A549 (cell line): ENCODE measurements around the gene NCOR2. TPM values are rescaled to one million over a fixed set of nuclear protein-coding genes. Genes with fewer than 3 reads are reported as not detected.

ENCODE experiments used
- ATAC-seq, 2 experiments: fragments of 200-7000 bp in 1 of 2; fragments of >200 bp in 1 of 2; cut with Nextera tagmentation in 1 of 2; cut with Tn5 transposase in 1 of 2; 3 replicates each; pipeline versions ENCODE4 v1.8.0 to v1.9.1; 2018 to 2020; ENCODE audit warnings: mild to moderate bottlenecking in 1 of 2, moderate library complexity in 1 of 2
- CTCF ChIA-PET: fragments of 300-600 bp; sonication (Branson Sonifier 250); formaldehyde crosslinking; extraction: SDS; loops from one replicate; lab custom pipeline; 2021; ENCODE audit warnings: antibody characterized with exemption, inconsistent platforms; lab: Yijun Ruan, JAX
- POLR2A ChIA-PET: fragments of 350-600 bp; formaldehyde crosslinking; extraction: SDS; loops from one replicate; lab custom pipeline; 2021; ENCODE audit warnings: antibody characterized with exemption, inconsistent platforms; lab: Yijun Ruan, JAX
- DNase-seq, 2 experiments: peaks; one replicate each; pipeline versions ENCODE4 v3.0.0 to v3.0.0-alpha.2; 2011 to 2016; ENCODE audit warnings: low read depth in 1 of 2, low spot score in 1 of 2
- FAIRE-seq: peaks from 2 replicates; lab custom pipeline; 2011; peaks lifted over from hg19 to GRCh38; lab: Jason Lieb, UNC
- H3K27ac ChIP-seq, 2 experiments: fragments of >200 bp; sonication (Bioruptor Twin); formaldehyde crosslinking; 3 replicates each; pipeline ENCODE4 v1.5.1; 2016 to 2017
- H3K4me1 ChIP-seq: fragments of >200 bp; sonication (Bioruptor Twin); formaldehyde crosslinking; 3 replicates; pipeline ENCODE4 v1.6.1; 2016
- H3K4me2 ChIP-seq: fragments of >200 bp; sonication (Bioruptor Twin); formaldehyde crosslinking; 3 replicates; pipeline ENCODE4 v1.6.1; 2016
- H3K4me3 ChIP-seq: fragments of >200 bp; sonication (Bioruptor Twin); formaldehyde crosslinking; 3 replicates; pipeline ENCODE4 v1.5.1; 2016
- H3K9me3 ChIP-seq: fragments of >200 bp; sonication (Bioruptor Twin); formaldehyde crosslinking; 3 replicates; pipeline ENCODE4 v1.6.1; 2016
- CHD2 ChIP-seq: fragments of 150-350 bp; IDR thresholded peaks from 2 replicates; pipeline ENCODE4 v1.6.1; 2014; ENCODE audit warnings: low read length; ENCODE audit not compliant: partially characterized antibody
- CHD4 ChIP-seq: fragments of 200-600 bp; sonication (generic); IDR thresholded peaks from 2 replicates; pipeline ENCODE4 v1.6.1; 2016; ENCODE audit warnings: antibody characterized with exemption, mild to moderate bottlenecking, borderline replicate concordance
- CTCF ChIP-seq: fragments of >200 bp; sonication (Bioruptor Twin); formaldehyde crosslinking; IDR thresholded peaks from 3 replicates; pipeline ENCODE4 v1.5.1; 2016
- E2F6 ChIP-seq: IDR thresholded peaks from 2 replicates; pipeline ENCODE4 v1.6.1; 2012; ENCODE audit warnings: low read depth, borderline replicate concordance
- EHMT2 ChIP-seq: fragments of 200-600 bp; sonication (generic); IDR thresholded peaks from 2 replicates; pipeline ENCODE4 v1.6.1; 2016; ENCODE audit warnings: antibody characterized with exemption, low read depth, mild to moderate bottlenecking, moderate library complexity
- FOSB ChIP-seq: fragments of 250-450 bp; sonication (Bioruptor Pico); IDR thresholded peaks from 2 replicates; pipeline ENCODE4 v1.5.0; 2020; ENCODE audit warnings: mild to moderate bottlenecking, moderate library complexity
- FOSL2 ChIP-seq, 2 experiments: fragments of 450-650 bp in 1 of 2; fragments of >200 bp in 1 of 2; sonication (Bioruptor Twin) in 1 of 2; formaldehyde crosslinking; IDR thresholded peaks; 2 replicates each; pipeline versions ENCODE4 v1.5.0 to v1.6.1; 2016 to 2020; ENCODE audit warnings: mild to moderate bottlenecking in 1 of 2, moderate library complexity in 1 of 2
- HDAC2 ChIP-seq: fragments of 200-600 bp; sonication (generic); IDR thresholded peaks from 2 replicates; pipeline ENCODE4 v1.6.1; 2016
- HEYL ChIP-seq: fragments of 250-450 bp; sonication (Bioruptor Pico); IDR thresholded peaks from 2 replicates; pipeline ENCODE4 v1.8.0; 2021; ENCODE audit warnings: mild to moderate bottlenecking, moderate library complexity
- HOXA7 ChIP-seq: fragments of 250-450 bp; sonication (Bioruptor Pico); IDR thresholded peaks from 2 replicates; pipeline ENCODE4 v1.5.0; 2020; ENCODE audit warnings: mild to moderate bottlenecking, moderate library complexity
- JUN ChIP-seq, 2 experiments: fragments of >200 bp; sonication (Bioruptor Twin); formaldehyde crosslinking; IDR thresholded peaks; 2 replicates in 1 of 2; 3 replicates in 1 of 2; pipeline ENCODE4 v1.6.1; 2016 to 2017
- KDM1A ChIP-seq: fragments of 200-600 bp; sonication (generic); IDR thresholded peaks from 2 replicates; pipeline ENCODE4 v1.6.1; 2016; ENCODE audit warnings: low read depth, mild to moderate bottlenecking
- MAX ChIP-seq: IDR thresholded peaks from 2 replicates; pipeline ENCODE4 v1.6.1; 2012
- MAZ ChIP-seq: fragments of 150-350 bp; IDR thresholded peaks from 2 replicates; pipeline ENCODE4 v1.6.1; 2014; ENCODE audit warnings: antibody characterized with exemption, low read depth, low read length, borderline replicate concordance
- RAD21 ChIP-seq, 2 experiments: fragments of >200 bp in 1 of 2; sonication (Bioruptor Twin) in 1 of 2; formaldehyde crosslinking in 1 of 2; IDR thresholded peaks in 1 of 2; conservative IDR thresholded peaks in 1 of 2; 2 replicates in 1 of 2; 3 replicates in 1 of 2; pipeline ENCODE4 v1.6.1; 2012 to 2018; ENCODE audit warnings: inconsistent platforms in 1 of 2
- RFX5 ChIP-seq: fragments of 450-650 bp; IDR thresholded peaks from 2 replicates; pipeline ENCODE4 v1.7.1; 2014; ENCODE audit warnings: antibody characterized with exemption, mild to moderate bottlenecking, moderate library complexity
- RNF2 ChIP-seq: fragments of 200-600 bp; sonication (generic); IDR thresholded peaks from 2 replicates; pipeline ENCODE4 v1.6.1; 2016; ENCODE audit warnings: low read depth, mild to moderate bottlenecking, antibody characterized with exemption, moderate library complexity, borderline replicate concordance
- SMC3 ChIP-seq: fragments of >200 bp; sonication (Bioruptor Twin); formaldehyde crosslinking; IDR thresholded peaks from 3 replicates; pipeline ENCODE4 v1.6.1; 2018; ENCODE audit warnings: inconsistent platforms
- USF2 ChIP-seq: fragments of 450-650 bp; IDR thresholded peaks from 2 replicates; pipeline ENCODE4 v1.6.1; 2014; ENCODE audit warnings: antibody characterized with exemption
- ZSCAN20 ChIP-seq: fragments of 250-450 bp; sonication (Bioruptor Pico); IDR thresholded peaks from 2 replicates; pipeline ENCODE4 v1.8.0; 2022; ENCODE audit warnings: mild to moderate bottlenecking, moderate library complexity
- WGBS: methylation state at CpG from one replicate; pipeline ENCODE4 v1.1.6; 2017; ENCODE audit errors: missing lambda C conversion rate; 5-methylcytosine and 5-hydroxymethylcytosine counted together
- polyA plus RNA-seq, 4 experiments: library from polyadenylated mRNA; depleted of rRNA in 3 of 4; stranded (reverse); fragments of >200 nt; fragmentation: RNase III in 1 of 4; extraction: RNeasy Plus Mini Kit Qiagen cat#74134 plus additional on column Dnase treatment in 1 of 4; gene quantifications; 2 replicates in 3 of 4; 3 replicates in 1 of 4; pipeline ENCODE4 v1.2.3, GENCODE V29; 2011 to 2017

The NCOR2 gene
- polyA plus RNA-seq, 2 of the 4 experiments (the other 2 are of a cell fraction), result 14.1 to 151 TPM

GRCh38 chr12:124605150-124605882 lies 37.9 kb upstream of the NCOR2 start (continued):
- no peak for TF ChIP-seq RFX5
- TF ChIP-seq JUN (IDR thresholded peaks at IDR 0.05), result no peak
- TF ChIP-seq FOSB (CRISPR knock-in tag), result no peak
- TF ChIP-seq, all 56 proteins: peak for 0

GRCh38 chr12:124604264-124604680 lies 36.9 kb upstream of the NCOR2 start:
- TF ChIP-seq FOSL2 (IDR thresholded peaks at IDR 0.05), result no peak
- no peak for TF ChIP-seq FOSL2 (CRISPR knock-in tag; IDR thresholded peaks at IDR 0.05)
- 0 out of 2 replicates have a peak, but pooled peaks have one; percentile 30 for TF ChIP-seq MAX
- WGBS, result 33% methylated on average over 6 of the region's 6 CpGs
- Histone ChIP-seq H3K4me3 (no peak overlapping the region), H3K4me2 (peak overlapping the region; percentile 49), H3K9me3 (no peaks in the 10 kb centered on the region), H3K4me1 (peaks cover 45% of the 10 kb centered on the region), H3K27ac (peak overlapping the region; percentile 65 to 78)
- peak in 1 of 2 experiments; percentile 50 for DNase-seq
- POLR2A ChIA-PET, result no interaction called here
- ATAC-seq, result peak in 1 of 2 experiments; percentile 30; a peak in 3 of 6 replicates
- FAIRE-seq, result no peak
- CTCF ChIA-PET, result interaction anchor here (1.3 kb wide), 1 partner anchor 18 kb away, joined by 3 read pairs; no protein-coding TSS in a partner anchor

- Histone ChIP-seq H3K27ac (peak overlapping the region; percentile 65 to 78), H3K4me2 (peak overlapping the region; percentile 49), H3K4me1 (peaks cover 41% of the 10 kb centered on the region)
- WGBS, result 95% methylated on average over 12 of the region's 12 CpGs
- POLR2A ChIA-PET, result no interaction called here
- no peak for TF ChIP-seq MAZ
- TF ChIP-seq HEYL (CRISPR knock-in tag), result no peak
- no peak for TF ChIP-seq RNF2
- TF ChIP-seq, all 56 proteins: peak for 0
- DNase-seq (no peak), FAIRE-seq (no peak), ATAC-seq (no peak)
- Histone ChIP-seq H3K4me3 (no peak overlapping the region), H3K9me3 (no peaks in the 10 kb centered on the region)
- CTCF ChIA-PET, result no interaction called here
Observed at GRCh38 chr12:124603831-124604251, 36.4 kb upstream of the NCOR2 start.

- ChIA-PET CTCF (no interaction called here), POLR2A (no interaction called here)
- peaks cover 33% of the 10 kb centered on the region for H3K4me1 ChIP-seq
- peak overlapping the region in 1 of 2 experiments; percentile 78; a peak in 2 of 6 replicates for H3K27ac ChIP-seq
- no peak overlapping the region for H3K4me3 ChIP-seq
- H3K9me3 ChIP-seq, result no peaks in the 10 kb centered on the region
- ATAC-seq, result no peak
- WGBS, result 74% methylated on average over 12 of the region's 12 CpGs
- no peak for TF ChIP-seq EHMT2
- no peak for TF ChIP-seq HOXA7 (CRISPR knock-in tag)
- no peak for TF ChIP-seq CTCF
- no peak for TF ChIP-seq HDAC2
- TF ChIP-seq, all 56 proteins: peak for 0
- FAIRE-seq (no peak), DNase-seq (no peak)
- H3K4me2 ChIP-seq, result no peak overlapping the region
Observed at GRCh38 chr12:124603100-124603541, 35.7 kb upstream of the NCOR2 start.

- POLR2A ChIA-PET, result no interaction called here
- 76% methylated on average over 8 of the region's 8 CpGs for WGBS
- DNase-seq, result no peak
- H3K4me1 ChIP-seq, result peaks cover 29% of the 10 kb centered on the region
- no peaks in the 10 kb centered on the region for H3K9me3 ChIP-seq
- ATAC-seq, result no peak
- no peak overlapping the region for H3K4me2 ChIP-seq
- CTCF ChIA-PET, result interaction anchor here (0.8 kb wide), 1 partner anchor 15 kb away, joined by 3 read pairs; no protein-coding TSS in a partner anchor
- FAIRE-seq, result no peak
- H3K27ac ChIP-seq, result no peak overlapping the region
- H3K4me3 ChIP-seq, result no peak overlapping the region
- TF ChIP-seq E2F6, result no peak
- no peak for TF ChIP-seq CHD2
- no peak for TF ChIP-seq USF2
- TF ChIP-seq CHD4, result no peak
- no peak for TF ChIP-seq KDM1A
- no peak for TF ChIP-seq RAD21 (conservative IDR thresholded peaks at IDR 0.05 in 1 of 2, IDR thresholded peaks at IDR 0.05 in 1 of 2)
- no peak for TF ChIP-seq SMC3
- TF ChIP-seq CTCF, result no peak
- no peak for TF ChIP-seq ZSCAN20 (CRISPR knock-in tag)
- no peak for TF ChIP-seq MAX
Observed at GRCh38 chr12:124601706-124602105, 34.3 kb upstream of the NCOR2 start.
